A549 (cell line): ENCODE measurements around the gene MELK. TPM values are rescaled to one million over a fixed set of nuclear protein-coding genes. Genes with fewer than 3 reads are reported as not detected.
"Not testable (repeated sequence)": the region's sequence is repeated elsewhere in the genome, so short reads cannot be mapped to it uniquely, and the experiment has no call there.

Experiments used
- ATAC-seq, 2 experiments: fragments of 200-7000 bp in 1 of 2; fragments of >200 bp in 1 of 2; cut with Nextera tagmentation in 1 of 2; cut with Tn5 transposase in 1 of 2; 3 replicates each; pipeline versions ENCODE4 v1.8.0 to v1.9.1; 2018 to 2020; ENCODE audit warnings: mild to moderate bottlenecking in 1 of 2, moderate library complexity in 1 of 2
- CTCF ChIA-PET: fragments of 300-600 bp; sonication (Branson Sonifier 250); formaldehyde crosslinking; extraction: SDS; loops from one replicate; lab custom pipeline; 2021; ENCODE audit warnings: antibody characterized with exemption, inconsistent platforms; lab: Yijun Ruan, JAX
- POLR2A ChIA-PET: fragments of 350-600 bp; formaldehyde crosslinking; extraction: SDS; loops from one replicate; lab custom pipeline; 2021; ENCODE audit warnings: antibody characterized with exemption, inconsistent platforms; lab: Yijun Ruan, JAX
- DNase-seq, 2 experiments: peaks; one replicate each; pipeline versions ENCODE4 v3.0.0 to v3.0.0-alpha.2; 2011 to 2016; ENCODE audit warnings: low read depth in 1 of 2, low spot score in 1 of 2
- FAIRE-seq: peaks from 2 replicates; lab custom pipeline; 2011; peaks lifted over from hg19 to GRCh38; lab: Jason Lieb, UNC
- H3K27ac ChIP-seq, 2 experiments: fragments of >200 bp; sonication (Bioruptor Twin); formaldehyde crosslinking; 3 replicates each; pipeline ENCODE4 v1.5.1; 2016 to 2017
- H3K4me1 ChIP-seq: fragments of >200 bp; sonication (Bioruptor Twin); formaldehyde crosslinking; 3 replicates; pipeline ENCODE4 v1.6.1; 2016
- H3K4me2 ChIP-seq: fragments of >200 bp; sonication (Bioruptor Twin); formaldehyde crosslinking; 3 replicates; pipeline ENCODE4 v1.6.1; 2016
- H3K4me3 ChIP-seq: fragments of >200 bp; sonication (Bioruptor Twin); formaldehyde crosslinking; 3 replicates; pipeline ENCODE4 v1.5.1; 2016
- H3K9me3 ChIP-seq: fragments of >200 bp; sonication (Bioruptor Twin); formaldehyde crosslinking; 3 replicates; pipeline ENCODE4 v1.6.1; 2016
- EHMT2 ChIP-seq: fragments of 200-600 bp; sonication (generic); IDR thresholded peaks from 2 replicates; pipeline ENCODE4 v1.6.1; 2016; ENCODE audit warnings: antibody characterized with exemption, low read depth, mild to moderate bottlenecking, moderate library complexity
- EP300 ChIP-seq, 2 experiments: fragments of >200 bp; sonication (Bioruptor Twin); formaldehyde crosslinking; IDR thresholded peaks; 2 replicates in 1 of 2; 3 replicates in 1 of 2; pipeline ENCODE4 v1.6.1; 2016 to 2017
- HDAC2 ChIP-seq: fragments of 200-600 bp; sonication (generic); IDR thresholded peaks from 2 replicates; pipeline ENCODE4 v1.6.1; 2016
- HOXA7 ChIP-seq: fragments of 250-450 bp; sonication (Bioruptor Pico); IDR thresholded peaks from 2 replicates; pipeline ENCODE4 v1.5.0; 2020; ENCODE audit warnings: mild to moderate bottlenecking, moderate library complexity
- HOXB5 ChIP-seq: fragments of 250-450 bp; sonication (Bioruptor Pico); IDR thresholded peaks from 2 replicates; pipeline ENCODE4 v1.5.0; 2020; ENCODE audit warnings: mild to moderate bottlenecking, moderate library complexity
- JUN ChIP-seq, 2 experiments: fragments of >200 bp; sonication (Bioruptor Twin); formaldehyde crosslinking; IDR thresholded peaks; 2 replicates in 1 of 2; 3 replicates in 1 of 2; pipeline ENCODE4 v1.6.1; 2016 to 2017
- KDM5A ChIP-seq: fragments of 200-600 bp; sonication (generic); IDR thresholded peaks from 2 replicates; pipeline ENCODE4 v1.6.1; 2016; ENCODE audit warnings: antibody characterized with exemption, mild to moderate bottlenecking
- MAFK ChIP-seq: fragments of 450-650 bp; IDR thresholded peaks from 2 replicates; pipeline ENCODE4 v1.6.1; 2014; ENCODE audit not compliant: partially characterized antibody
- NR3C1 ChIP-seq: fragments of >200 bp; sonication (Bioruptor Twin); formaldehyde crosslinking; IDR thresholded peaks from 3 replicates; pipeline ENCODE4 v1.6.1; 2017
- PHF8 ChIP-seq: fragments of 200-600 bp; sonication (generic); IDR thresholded peaks from 2 replicates; pipeline ENCODE4 v1.6.1; 2016; ENCODE audit warnings: low read depth, mild to moderate bottlenecking, antibody characterized with exemption, moderate library complexity, borderline replicate concordance
- RAD21 ChIP-seq, 2 experiments: fragments of >200 bp in 1 of 2; sonication (Bioruptor Twin) in 1 of 2; formaldehyde crosslinking in 1 of 2; IDR thresholded peaks in 1 of 2; conservative IDR thresholded peaks in 1 of 2; 2 replicates in 1 of 2; 3 replicates in 1 of 2; pipeline ENCODE4 v1.6.1; 2012 to 2018; ENCODE audit warnings: inconsistent platforms in 1 of 2
- RFX5 ChIP-seq: fragments of 450-650 bp; IDR thresholded peaks from 2 replicates; pipeline ENCODE4 v1.7.1; 2014; ENCODE audit warnings: antibody characterized with exemption, mild to moderate bottlenecking, moderate library complexity
- RNF2 ChIP-seq: fragments of 200-600 bp; sonication (generic); IDR thresholded peaks from 2 replicates; pipeline ENCODE4 v1.6.1; 2016; ENCODE audit warnings: low read depth, mild to moderate bottlenecking, antibody characterized with exemption, moderate library complexity, borderline replicate concordance
- TFCP2L1 ChIP-seq: fragments of 250-450 bp; sonication (Bioruptor Pico); IDR thresholded peaks from 2 replicates; pipeline ENCODE4 v1.5.0; 2021; ENCODE audit warnings: mild to moderate bottlenecking
- ZFP36 ChIP-seq: fragments of 450-650 bp; IDR thresholded peaks from 2 replicates; pipeline ENCODE4 v1.6.1; 2014; ENCODE audit warnings: borderline replicate concordance; ENCODE audit not compliant: partially characterized antibody
- WGBS: methylation state at CpG from one replicate; pipeline ENCODE4 v1.1.6; 2017; ENCODE audit errors: missing lambda C conversion rate; 5-methylcytosine and 5-hydroxymethylcytosine counted together
- polyA plus RNA-seq, 4 experiments: library from polyadenylated mRNA; depleted of rRNA in 3 of 4; stranded (reverse); fragments of >200 nt; fragmentation: RNase III in 1 of 4; extraction: RNeasy Plus Mini Kit Qiagen cat#74134 plus additional on column Dnase treatment in 1 of 4; gene quantifications; 2 replicates in 3 of 4; 3 replicates in 1 of 4; pipeline ENCODE4 v1.2.3, GENCODE V29; 2011 to 2017
- TF ChIP-seq, protein P1 (sequence below): fragments of >200 bp; sonication (Bioruptor Twin); formaldehyde crosslinking; IDR thresholded peaks from 2 replicates; pipeline ENCODE4 v1.6.1; 2016
- TF ChIP-seq, protein P2 (sequence below): fragments of >200 bp; sonication (Bioruptor Twin); formaldehyde crosslinking; IDR thresholded peaks from 3 replicates; pipeline ENCODE4 v1.5.1; 2016
- TF ChIP-seq, protein P3 (sequence below): fragments of 250-450 bp; sonication (Bioruptor Pico); IDR thresholded peaks from 2 replicates; pipeline ENCODE4 v1.5.0; 2020; ENCODE audit warnings: low read depth, mild to moderate bottlenecking, moderate library complexity

MELK gene
- polyA plus RNA-seq, 2 of the 4 experiments (the other 2 are of a cell fraction), result 72.7 to 92.4 TPM

DNA sequence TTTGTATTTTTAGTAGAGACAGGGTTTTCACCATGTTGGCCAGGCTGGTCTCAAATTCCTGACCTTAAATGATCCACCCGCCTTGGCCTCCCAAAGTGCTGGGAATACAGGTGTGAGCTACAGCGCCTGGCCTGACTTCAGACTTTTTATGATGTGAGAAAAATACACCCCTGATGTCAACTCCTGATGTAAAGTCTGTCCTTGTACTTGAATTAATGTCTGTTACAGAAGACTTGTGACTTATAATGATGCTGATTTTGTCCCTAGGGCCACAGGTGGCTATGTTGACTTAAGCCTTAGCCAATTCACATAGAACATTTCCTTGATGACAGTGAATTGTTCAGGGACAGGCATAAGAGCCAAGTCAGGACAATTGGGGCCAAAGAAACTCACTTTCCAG is 42.5 kb upstream of the MELK start:
- Histone ChIP-seq H3K9me3 (no peaks in the 10 kb centered on the region; the same call in 2 of the 3 replicates), H3K4me2 (no peak overlapping the region)
- 95% methylated on average over 2 of the region's 2 CpGs for WGBS
- CTCF ChIA-PET, result interaction anchor here (1.2 kb wide), 1 partner anchor 10 kb away, joined by 3 read pairs; no protein-coding TSS in a partner anchor
- no peak for TF ChIP-seq PHF8
- no peak for TF ChIP-seq TFCP2L1 (CRISPR knock-in tag)
- TF ChIP-seq HDAC2, result no peak
- no peak for TF ChIP-seq RAD21 (conservative IDR thresholded peaks at IDR 0.05 in 1 of 2, IDR thresholded peaks at IDR 0.05 in 1 of 2)
- no peak for TF ChIP-seq HOXB5 (CRISPR knock-in tag)
- TF ChIP-seq JUN (IDR thresholded peaks at IDR 0.05), result no peak
- no peak for TF ChIP-seq KDM5A
- no peak for TF ChIP-seq RNF2
- no peak for TF ChIP-seq EHMT2
- TF ChIP-seq, all 56 proteins: peak for 0
- ATAC-seq (no peak), DNase-seq (no peak), FAIRE-seq (no peak)
- Histone ChIP-seq H3K4me1 (no peaks in the 10 kb centered on the region), H3K27ac (no peak overlapping the region), H3K4me3 (no peak overlapping the region)
- POLR2A ChIA-PET, result no interaction called here

DNA sequence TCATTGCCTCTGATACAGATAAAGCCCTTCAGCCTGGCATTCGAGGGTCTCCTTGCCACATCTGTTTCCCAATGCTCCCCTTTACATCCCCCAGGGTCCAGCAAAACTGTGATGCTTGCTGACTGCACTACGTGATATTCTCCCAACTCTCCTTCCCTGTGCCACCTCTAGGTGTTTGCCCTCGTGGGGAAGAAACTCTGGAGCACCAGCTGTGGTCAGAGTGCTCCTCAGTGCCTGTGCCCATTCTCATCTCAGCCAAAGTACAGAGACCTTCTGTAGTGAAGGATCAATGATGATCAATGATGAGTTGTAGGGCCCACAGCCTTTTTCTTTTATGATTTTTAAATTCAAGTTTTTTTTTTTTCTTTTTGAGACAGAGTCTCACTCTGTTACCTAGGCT is 40.3 kb upstream of the MELK start:
- whole genome bisulfite sequencing, result 18% methylated on average over 3 of the region's 3 CpGs
- no peak overlapping the region for H3K4me2 ChIP-seq
- H3K4me3 ChIP-seq, result no peak overlapping the region
- no peak for FAIRE-seq
- ChIA-PET CTCF (no interaction called here), POLR2A (no interaction called here)
- DNase-seq, result no peak
- no peaks in the 10 kb centered on the region; the same call in 2 of the 3 replicates for H3K9me3 ChIP-seq
- ATAC-seq, result 0 out of 6 replicates have a peak, but pooled peaks of 1 of the 2 experiments have one; percentile 29
- no peak overlapping the region for H3K27ac ChIP-seq
- no peaks in the 10 kb centered on the region for H3K4me1 ChIP-seq
- TF ChIP-seq, protein P1, sequence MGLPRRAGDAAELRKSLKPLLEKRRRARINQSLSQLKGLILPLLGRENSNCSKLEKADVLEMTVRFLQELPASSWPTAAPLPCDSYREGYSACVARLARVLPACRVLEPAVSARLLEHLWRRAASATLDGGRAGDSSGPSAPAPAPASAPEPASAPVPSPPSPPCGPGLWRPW, result no peak

DNA sequence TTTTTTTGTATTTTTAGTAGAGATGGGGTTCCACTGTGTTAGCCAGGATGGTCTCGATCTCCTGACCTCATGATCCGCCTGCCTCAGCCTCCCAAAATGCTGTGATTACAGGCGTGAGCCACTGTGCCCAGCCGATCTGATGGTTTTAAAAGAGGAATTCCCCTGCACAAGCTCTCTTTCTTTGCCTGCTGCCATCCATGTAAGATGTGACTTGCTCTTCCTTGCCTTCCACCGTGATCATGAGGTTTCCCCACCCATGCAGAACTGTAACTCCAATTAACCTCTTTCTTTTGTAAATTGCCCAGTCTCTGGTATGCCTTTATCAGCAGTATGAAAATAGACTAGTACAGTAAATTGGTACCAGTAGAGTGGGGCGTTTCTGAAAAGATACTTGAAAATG is 39.0 kb upstream of the MELK start:
- WGBS, result 35% methylated on average over 6 of the region's 6 CpGs
- CTCF ChIA-PET, result interaction anchor here (0.7 to 2.3 kb wide), 3 partner anchors 23 to 126 kb away, joined by 3 to 5 read pairs (median 4); no protein-coding TSS in a partner anchor
- H3K4me2 ChIP-seq, POLR2A ChIA-PET, H3K27ac ChIP-seq, DNase-seq, H3K4me3 ChIP-seq, H3K4me1 ChIP-seq, ATAC-seq, FAIRE-seq, H3K9me3 ChIP-seq: not testable (repeated sequence)

- FAIRE-seq, result no peak
- Histone ChIP-seq H3K9me3 (no peaks in the 10 kb centered on the region; the same call in 2 of the 3 replicates), H3K4me1 (no peaks in the 10 kb centered on the region), H3K27ac (no peak overlapping the region)
- POLR2A ChIA-PET, result no interaction called here
- CTCF ChIA-PET, result interaction anchor here (0.9 to 2.3 kb wide), 2 partner anchors 10 to 127 kb away, joined by 3 to 5 read pairs; no protein-coding TSS in a partner anchor
- no peak for ATAC-seq
- 93% methylated on average over 1 of the region's 1 CpG for WGBS
- no peak for DNase-seq
- TF ChIP-seq RFX5, result no peak
- TF ChIP-seq EP300 (IDR thresholded peaks at IDR 0.05), result no peak
- TF ChIP-seq, protein P2, sequence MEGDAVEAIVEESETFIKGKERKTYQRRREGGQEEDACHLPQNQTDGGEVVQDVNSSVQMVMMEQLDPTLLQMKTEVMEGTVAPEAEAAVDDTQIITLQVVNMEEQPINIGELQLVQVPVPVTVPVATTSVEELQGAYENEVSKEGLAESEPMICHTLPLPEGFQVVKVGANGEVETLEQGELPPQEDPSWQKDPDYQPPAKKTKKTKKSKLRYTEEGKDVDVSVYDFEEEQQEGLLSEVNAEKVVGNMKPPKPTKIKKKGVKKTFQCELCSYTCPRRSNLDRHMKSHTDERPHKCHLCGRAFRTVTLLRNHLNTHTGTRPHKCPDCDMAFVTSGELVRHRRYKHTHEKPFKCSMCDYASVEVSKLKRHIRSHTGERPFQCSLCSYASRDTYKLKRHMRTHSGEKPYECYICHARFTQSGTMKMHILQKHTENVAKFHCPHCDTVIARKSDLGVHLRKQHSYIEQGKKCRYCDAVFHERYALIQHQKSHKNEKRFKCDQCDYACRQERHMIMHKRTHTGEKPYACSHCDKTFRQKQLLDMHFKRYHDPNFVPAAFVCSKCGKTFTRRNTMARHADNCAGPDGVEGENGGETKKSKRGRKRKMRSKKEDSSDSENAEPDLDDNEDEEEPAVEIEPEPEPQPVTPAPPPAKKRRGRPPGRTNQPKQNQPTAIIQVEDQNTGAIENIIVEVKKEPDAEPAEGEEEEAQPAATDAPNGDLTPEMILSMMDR, result no peak
- no peak for TF ChIP-seq NR3C1
- TF ChIP-seq HOXB5 (CRISPR knock-in tag), result no peak
- TF ChIP-seq, protein P3, sequence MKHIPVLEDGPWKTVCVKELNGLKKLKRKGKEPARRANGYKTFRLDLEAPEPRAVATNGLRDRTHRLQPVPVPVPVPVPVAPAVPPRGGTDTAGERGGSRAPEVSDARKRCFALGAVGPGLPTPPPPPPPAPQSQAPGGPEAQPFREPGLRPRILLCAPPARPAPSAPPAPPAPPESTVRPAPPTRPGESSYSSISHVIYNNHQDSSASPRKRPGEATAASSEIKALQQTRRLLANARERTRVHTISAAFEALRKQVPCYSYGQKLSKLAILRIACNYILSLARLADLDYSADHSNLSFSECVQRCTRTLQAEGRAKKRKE (CRISPR knock-in tag), result no peak
- no peak for TF ChIP-seq ZFP36
- no peak for TF ChIP-seq RAD21 (conservative IDR thresholded peaks at IDR 0.05 in 1 of 2, IDR thresholded peaks at IDR 0.05 in 1 of 2)
- TF ChIP-seq MAFK, result no peak
- no peak for TF ChIP-seq HOXA7 (CRISPR knock-in tag)
- TF ChIP-seq, all 56 proteins: peak for 0
- H3K4me2 ChIP-seq, result no peak overlapping the region
- no peak overlapping the region for H3K4me3 ChIP-seq
These were observed 37.6 kb upstream of the MELK start for GRCh38 chr9:36535107-36535506.
